ENCODE results near the gene GLE1.

GRCh38 chr9:128526720-128527119 is 22.2 kb downstream of the GLE1 start:
- TF ChIP-seq POLR2AphosphoS5 (IDR thresholded peaks at IDR 0.05) (no peak), POLR2A (IDR thresholded peaks at IDR 0.05) (no peak), CTCF (IDR thresholded peaks at IDR 0.05) (no peak)

Data from stomach (tissue), 4 donors.